NCI-H1436 treated with DMSO at 0.1 percent for 48 hours (cell line): ENCODE data around the gene NR2F1.

ENCODE experiments used
- DNase-seq: peaks from one replicate; lab custom pipeline; 2025; lab: John Stamatoyannopoulos, UW

NR2F1 gene

DNA sequence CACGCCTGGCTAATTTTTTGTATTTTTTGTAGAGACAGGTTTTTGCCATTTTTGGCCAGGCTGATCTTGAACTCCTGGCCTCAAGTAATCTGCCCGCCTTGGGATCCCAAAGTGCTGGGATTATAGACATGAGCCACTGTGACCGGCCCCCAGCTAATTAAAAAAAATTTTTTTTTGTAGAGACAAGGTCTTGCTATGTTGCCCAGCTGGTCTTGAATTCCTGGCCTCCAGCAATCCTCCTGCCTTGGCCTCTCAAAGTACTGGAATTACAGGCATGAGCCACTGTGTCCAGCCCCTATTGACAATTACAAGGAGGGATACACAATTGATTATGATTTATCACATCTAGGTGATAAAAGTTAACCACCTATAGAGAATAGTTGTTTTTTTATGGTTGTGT is 59.5 kb downstream of the NR2F1 start:
- no peak for DNase-seq
